PC-3 (cell line): ENCODE results near the gene ANKRD27.

Experiments used
- CTCF ChIP-seq: fragments of 300-600 bp; sonication (generic); conservative IDR thresholded peaks from 2 replicates; pipeline ENCODE4 v1.5.1; 2017; ENCODE audit warnings: antibody characterized with exemption, low read depth, mild to moderate bottlenecking, low read length
- EZH2phosphoT487 ChIP-seq: fragments of 300-600 bp; sonication (generic); IDR thresholded peaks from 2 replicates; pipeline ENCODE4 v1.6.1; 2018; ENCODE audit warnings: mild to moderate bottlenecking, antibody characterized with exemption, low read length, borderline replicate concordance

GRCh38 chr19:32637480-32637879, 37.5 kb downstream of the ANKRD27 start:
- TF ChIP-seq CTCF (no peak), EZH2phosphoT487 (no peak)
